ENCODE measurements around the gene ZNF714.
"Not testable (repeated sequence)": the region's sequence is repeated elsewhere in the genome, so short reads cannot be mapped to it uniquely, and the experiment has no call there.

DNA sequence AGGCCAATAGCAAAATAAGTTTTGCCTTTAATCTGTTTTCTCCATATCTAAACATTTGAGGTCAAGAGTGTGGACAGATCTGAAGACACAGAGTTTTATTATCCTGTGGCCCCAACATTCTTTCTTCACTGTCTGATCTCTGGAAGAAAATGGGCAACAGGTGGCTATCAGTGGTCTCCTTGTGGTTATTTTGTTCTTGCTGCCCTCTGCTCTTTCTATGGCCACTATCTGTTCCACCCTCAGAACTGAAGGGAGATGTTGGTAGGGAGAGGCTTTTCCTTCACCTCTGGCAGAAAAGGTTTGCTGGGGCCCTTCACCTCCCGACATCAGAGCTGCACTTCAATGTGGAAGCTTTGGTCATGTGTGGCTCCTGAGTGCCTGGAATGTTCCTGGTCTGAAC lies 59.0 kb downstream of the ZNF714 start:
- not testable (repeated sequence) for TF ChIP-seq EZH2phosphoT487 (IDR thresholded peaks at IDR 0.05; ENCODE audit: low read length); CTCF (IDR thresholded peaks at IDR 0.05; ENCODE audit: low read length); EZH2 (optimal IDR thresholded peaks at IDR 0.05; ENCODE audit: low read depth, low read length)

All from MM.1S (cell line).